GM19452 (cell line): ENCODE data around the gene ETV3.

Source experiments
- ATAC-seq: cut with Tn5 transposase; IDR thresholded peaks from one replicate; pipeline ENCODE4 v1.9.1; 2021; ENCODE audit not compliant: unreplicated experiment

Gene ETV3

GRCh38 chr1:157095091-157095490 lies 43.1 kb downstream of the ETV3 start:
- ATAC-seq: no peak

GRCh38 chr1:157092831-157093230 lies 45.4 kb downstream of the ETV3 start:
- ATAC-seq: no peak

GRCh38 chr1:157091668-157092273 lies 46.4 kb downstream of the ETV3 start:
- no peak for ATAC-seq

GRCh38 chr1:157091186-157091585 lies 47.0 kb downstream of the ETV3 start:
- ATAC-seq: no peak

DNA sequence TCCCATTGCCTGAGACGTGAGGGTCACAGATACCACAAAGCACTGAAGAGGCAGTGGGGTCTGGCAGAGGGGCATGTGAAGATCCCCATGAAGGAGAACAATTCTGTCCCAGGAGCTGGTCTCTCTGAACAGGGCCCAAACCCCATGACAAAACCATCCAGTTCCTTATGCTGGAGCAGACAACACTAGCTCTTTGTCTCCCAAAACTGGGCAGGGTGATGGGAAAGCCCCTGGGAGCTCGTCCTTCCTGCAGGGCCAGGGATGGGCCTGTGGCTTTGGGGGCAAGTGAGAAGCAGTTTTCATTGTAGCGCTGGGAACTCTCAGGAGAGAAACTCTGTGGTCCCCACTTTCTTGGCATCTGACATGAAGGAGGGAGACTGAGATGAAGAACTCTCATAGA lies 47.4 kb downstream of the ETV3 start:
- no peak for ATAC-seq

DNA sequence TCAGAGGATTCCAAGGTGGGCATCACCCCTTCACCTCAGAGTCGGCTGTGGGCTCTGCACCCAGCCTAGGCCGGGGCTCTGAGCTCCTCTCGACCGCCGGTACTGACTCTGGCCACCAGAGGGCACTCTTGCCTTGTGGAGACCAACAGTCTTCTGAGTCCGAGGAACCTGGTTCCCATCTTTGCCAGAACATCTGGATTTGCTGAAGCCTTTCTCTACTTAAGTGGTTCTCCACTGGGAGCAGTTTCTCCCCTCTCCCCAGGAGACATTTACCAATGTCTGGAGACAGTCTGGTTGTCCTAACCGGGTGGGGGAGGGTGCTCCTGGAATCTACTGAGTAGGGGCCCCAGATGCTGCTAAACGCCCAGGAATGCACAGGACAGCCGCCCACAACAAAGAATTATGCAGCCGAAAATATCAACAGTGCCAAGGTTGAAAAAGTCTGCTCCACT lies 48.0 kb downstream of the ETV3 start:
- ATAC-seq: no peak

DNA sequence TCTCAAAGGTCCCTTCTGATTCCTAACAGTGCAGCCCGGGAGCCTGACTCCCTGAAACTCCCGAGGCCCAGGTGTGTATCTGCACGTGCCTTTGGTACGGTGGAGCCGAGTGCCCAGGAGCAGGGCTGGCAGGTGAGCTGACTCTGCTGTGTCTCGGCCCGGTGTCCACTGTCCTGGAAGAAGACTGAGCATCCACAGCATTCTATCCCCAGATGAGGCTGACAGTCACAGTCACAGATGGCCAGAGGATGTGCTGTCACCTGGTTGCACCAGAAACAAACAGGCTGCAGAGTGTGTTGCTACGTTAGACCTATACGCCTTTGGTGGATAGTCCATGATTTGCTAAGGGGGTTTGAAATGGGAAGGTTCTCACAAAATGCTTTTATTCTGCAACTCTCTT lies 48.4 kb downstream of the ETV3 start:
- ATAC-seq: no peak

DNA sequence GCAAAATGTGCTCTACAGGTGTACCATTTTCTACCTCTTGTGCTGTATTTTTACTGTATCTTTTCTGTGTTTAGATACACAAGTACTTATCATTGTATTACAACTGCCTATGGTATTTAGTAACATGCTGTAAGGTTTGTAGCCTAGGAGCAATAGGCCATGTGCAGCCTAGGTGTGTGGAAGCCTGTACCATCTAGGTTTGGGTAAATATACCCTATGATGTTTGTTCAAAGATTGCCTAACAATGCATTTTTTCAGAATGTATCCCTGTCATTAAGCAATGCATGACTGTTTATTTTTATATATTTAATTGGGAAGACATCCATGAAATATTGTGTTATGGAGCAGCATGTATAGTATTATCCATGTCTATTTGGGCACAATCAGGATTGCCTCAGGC lies 49.6 kb downstream of the ETV3 start:
- no peak for ATAC-seq

GRCh38 chr1:157087030-157087429 lies 51.2 kb downstream of the ETV3 start:
- no peak for ATAC-seq

GRCh38 chr1:157086299-157086698 lies 51.9 kb downstream of the ETV3 start:
- no peak for ATAC-seq

DNA sequence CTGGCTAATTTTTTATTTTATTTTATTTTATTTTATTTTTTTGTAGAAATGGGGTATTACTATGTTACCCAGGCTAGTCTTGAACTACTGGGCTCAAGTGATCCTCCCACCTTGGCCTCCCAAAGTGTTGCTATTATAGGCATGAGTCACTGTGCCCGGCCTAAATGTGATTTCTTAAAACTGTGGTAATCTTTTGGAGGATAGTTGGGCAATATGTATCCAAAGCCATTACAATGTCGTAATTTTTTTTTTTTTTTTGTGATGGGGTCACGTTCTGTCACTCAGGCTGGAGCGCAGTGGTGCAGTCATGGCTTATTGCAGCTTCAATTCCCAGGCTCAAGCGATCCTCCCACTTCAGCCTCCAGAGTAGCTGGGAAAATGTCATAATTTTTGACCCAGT lies 52.8 kb downstream of the ETV3 start:
- no peak for ATAC-seq

DNA sequence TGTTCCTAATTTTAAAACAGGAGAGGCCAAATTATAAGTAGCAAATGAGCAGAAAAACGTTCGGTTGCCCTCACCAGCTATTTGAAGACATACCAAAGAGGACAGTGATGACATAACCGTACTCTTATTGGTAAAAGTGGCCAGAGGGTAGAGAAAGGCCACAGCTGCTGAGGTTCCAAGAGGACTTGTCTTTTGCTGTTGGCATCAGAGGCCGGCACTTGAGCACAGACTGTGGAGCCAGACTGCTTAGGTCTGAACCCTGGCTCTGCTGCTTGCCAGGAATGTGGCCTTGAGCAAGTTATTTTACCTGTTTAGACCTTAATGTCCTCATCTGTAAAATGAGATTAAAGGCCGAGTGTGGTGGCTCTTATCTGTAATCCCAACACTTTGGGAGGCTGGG lies 53.5 kb downstream of the ETV3 start:
- no peak for ATAC-seq

- no peak for ATAC-seq
Measured at GRCh38 chr1:157081707-157082106, 56.5 kb downstream of the ETV3 start.

GRCh38 chr1:157080714-157081113 lies 57.5 kb downstream of the ETV3 start:
- ATAC-seq: no peak

DNA sequence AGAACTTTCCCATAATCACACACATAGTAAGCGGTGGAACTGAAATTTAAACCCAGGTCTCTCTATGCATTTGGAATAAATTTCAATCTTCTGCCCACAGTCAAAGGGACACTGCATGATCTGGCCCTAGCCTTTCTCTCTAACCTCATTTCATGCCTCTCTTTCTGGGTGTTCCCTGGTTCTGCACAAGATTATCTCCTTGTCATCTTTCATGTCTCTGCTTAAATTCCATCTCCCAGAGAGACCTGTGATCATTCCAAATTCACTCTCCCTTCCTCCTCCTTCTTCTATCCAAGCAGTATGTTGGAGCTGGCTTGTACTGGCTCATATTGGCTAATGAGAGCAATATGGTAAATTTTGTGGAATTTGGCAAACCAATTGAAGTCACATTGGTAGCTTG lies 60.8 kb downstream of the ETV3 start:
- no peak for ATAC-seq

GRCh38 chr1:157073944-157074685 lies 64.1 kb downstream of the ETV3 start:
- no peak for ATAC-seq
